Memory B cell (primary cell): ENCODE results near the gene TLK1.
"Not testable (repeated sequence)": the region's sequence is repeated elsewhere in the genome, so short reads cannot be mapped to it uniquely, and the experiment has no call there.

Experiments used
- ATAC-seq: fragments of 150-1000 bp; cut with Tn5 transposase; 2 replicates; pipeline ENCODE4 v1.10.0; 2021; ENCODE audit warnings: low read depth, mild to moderate bottlenecking, moderate library complexity
- DNase-seq, 2 donors: peaks; one replicate each; pipeline ENCODE4 v3.0.0; 2022; ENCODE audit warnings: low spot score in 2 of 2
- H3K27ac Mint-ChIP-seq: one replicate; pipeline ENCODE4 v1.8.0; 2022; ENCODE audit warnings: mild to moderate bottlenecking, moderate library complexity, mixed read lengths
- H3K27me3 Mint-ChIP-seq: one replicate; pipeline ENCODE4 v1.8.0; 2022; ENCODE audit warnings: mixed read lengths
- H3K36me3 Mint-ChIP-seq: one replicate; pipeline ENCODE4 v1.8.0; 2022; ENCODE audit warnings: mild to moderate bottlenecking, mixed read lengths
- H3K4me1 Mint-ChIP-seq: one replicate; pipeline ENCODE4 v1.8.0; 2022; ENCODE audit warnings: mixed read lengths
- H3K4me3 Mint-ChIP-seq: one replicate; pipeline ENCODE4 v1.8.0; 2022; ENCODE audit warnings: mild to moderate bottlenecking, moderate library complexity, mixed read lengths
- H3K9me3 Mint-ChIP-seq: one replicate; pipeline ENCODE4 v1.8.0; 2022; ENCODE audit warnings: mixed read lengths

The TLK1 gene

GRCh38 chr2:171100370-171100769 lies 60.3 kb downstream of the TLK1 start:
- no peak for DNase-seq
- ATAC-seq = no peak
- Mint-ChIP-seq H3K27me3 (no peaks in the 10 kb centered on the region), H3K4me1 (peaks cover 32% of the 10 kb centered on the region), H3K9me3 (peaks cover 11% of the 10 kb centered on the region), H3K4me3 (no peak overlapping the region), H3K27ac (peak overlapping the region; percentile 45), H3K36me3 (peaks cover 46% of the 10 kb centered on the region)

- Mint-ChIP-seq H3K4me1 (peaks cover 32% of the 10 kb centered on the region), H3K9me3 (peaks cover 11% of the 10 kb centered on the region), H3K27ac (no peak overlapping the region), H3K36me3 (peaks cover 41% of the 10 kb centered on the region), H3K27me3 (no peaks in the 10 kb centered on the region), H3K4me3 (no peak overlapping the region)
- no peak for ATAC-seq
- no peak for DNase-seq
These were observed 62.1 kb downstream of the TLK1 start for GRCh38 chr2:171098607-171099006.

DNA sequence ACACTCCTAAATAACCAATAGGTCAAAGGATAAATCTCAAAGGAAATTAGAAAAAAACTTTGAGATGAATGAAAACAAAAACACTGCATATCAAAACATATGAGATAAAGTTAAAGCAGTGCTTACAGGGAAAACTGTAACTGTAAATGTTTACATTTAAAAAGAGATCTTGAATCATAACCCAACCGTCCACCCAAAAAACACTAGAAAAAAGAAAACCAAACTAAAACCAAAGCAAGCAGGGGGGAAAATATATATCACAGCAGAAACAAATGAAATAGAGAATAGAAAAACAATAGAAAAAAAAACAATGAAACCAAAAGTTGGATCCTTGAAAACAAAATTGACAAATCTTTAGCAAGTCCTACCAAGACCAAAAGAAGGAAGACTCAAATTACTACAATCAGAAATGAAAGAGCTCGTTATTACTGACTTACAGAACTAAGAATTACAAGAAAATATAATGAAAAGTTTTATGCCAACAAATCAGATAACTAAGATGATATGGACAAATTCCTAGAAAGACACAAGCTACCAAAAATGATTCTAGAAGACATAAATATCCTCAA lies 65.6 kb downstream of the TLK1 start:
- Mint-ChIP-seq H3K4me3 (no peak overlapping the region), H3K36me3 (peaks cover 36% of the 10 kb centered on the region), H3K27me3 (no peaks in the 10 kb centered on the region), H3K27ac (peak overlapping the region; percentile 37), H3K4me1 (peaks cover 22% of the 10 kb centered on the region), H3K9me3 (peaks cover 11% of the 10 kb centered on the region)
- ATAC-seq (no peak), DNase-seq (no peak)

DNA sequence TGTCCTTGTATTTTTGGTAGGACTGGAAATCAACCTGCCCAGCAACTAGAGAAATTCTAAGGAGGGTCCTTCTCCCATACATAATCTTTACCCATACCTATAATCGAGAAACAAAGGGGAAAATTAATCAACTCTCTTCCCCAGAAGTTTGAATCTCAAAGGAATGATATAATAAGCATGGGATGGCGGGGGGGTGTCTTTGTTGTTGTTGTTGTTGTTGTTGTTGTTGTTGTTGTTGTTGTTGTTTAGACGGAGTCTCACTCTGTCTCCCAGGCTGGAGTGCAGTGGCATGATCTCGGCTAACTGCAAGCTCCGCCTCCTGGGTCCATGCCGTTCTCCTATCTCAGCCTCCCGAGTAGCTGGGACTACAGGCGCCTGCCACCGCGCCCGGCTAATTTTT lies 69.2 kb downstream of the TLK1 start:
- H3K36me3 Mint-ChIP-seq = peaks cover 19% of the 10 kb centered on the region
- DNase-seq, H3K4me3 Mint-ChIP-seq, H3K27me3 Mint-ChIP-seq, H3K27ac Mint-ChIP-seq, H3K9me3 Mint-ChIP-seq, ATAC-seq: not testable (repeated sequence)
- H3K4me1 Mint-ChIP-seq = peaks cover 34% of the 10 kb centered on the region

DNA sequence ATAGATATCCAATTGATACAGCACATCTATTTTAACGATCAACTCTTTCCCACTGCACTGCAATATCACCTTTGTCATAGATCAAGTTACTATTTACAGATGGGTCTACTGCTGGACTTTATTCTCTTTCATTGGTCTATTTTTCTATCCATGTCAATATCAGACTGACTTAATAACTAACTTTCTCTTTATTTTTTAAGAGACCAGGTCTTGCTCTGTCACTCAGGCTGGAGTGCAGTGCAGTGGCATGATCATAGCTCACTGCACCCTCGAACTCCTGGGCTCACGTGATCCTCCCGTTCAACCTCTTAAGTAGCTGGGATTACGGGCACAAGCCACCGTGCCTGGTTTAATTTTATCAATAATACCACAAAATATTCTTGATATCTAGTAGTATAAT lies 71.2 kb downstream of the TLK1 start:
- ATAC-seq (no peak), DNase-seq (no peak)
- H3K4me3 Mint-ChIP-seq = no peak overlapping the region
- H3K27me3 Mint-ChIP-seq = no peaks in the 10 kb centered on the region
- no peak overlapping the region for H3K27ac Mint-ChIP-seq
- peaks cover 36% of the 10 kb centered on the region for H3K4me1 Mint-ChIP-seq
- peaks cover 19% of the 10 kb centered on the region for H3K36me3 Mint-ChIP-seq
- no peaks in the 10 kb centered on the region for H3K9me3 Mint-ChIP-seq

GRCh38 chr2:171088057-171088834 lies 72.4 kb downstream of the TLK1 start:
- no peak overlapping the region for H3K4me3 Mint-ChIP-seq
- H3K27ac Mint-ChIP-seq = peak overlapping the region; percentile 67

GRCh38 chr2:171087547-171087946 lies 73.1 kb downstream of the TLK1 start:
- peaks cover 19% of the 10 kb centered on the region for H3K36me3 Mint-ChIP-seq
- peak overlapping the region; percentile 15 for H3K4me3 Mint-ChIP-seq
- DNase-seq (no peak), ATAC-seq (no peak)
- peaks cover 36% of the 10 kb centered on the region for H3K4me1 Mint-ChIP-seq
- H3K9me3 Mint-ChIP-seq = no peaks in the 10 kb centered on the region
- no peaks in the 10 kb centered on the region for H3K27me3 Mint-ChIP-seq
- H3K27ac Mint-ChIP-seq = peak overlapping the region; percentile 67

More at GRCh38 chr2:171088057-171088834, 72.4 kb downstream of the TLK1 start:
- no peaks in the 10 kb centered on the region for H3K27me3 Mint-ChIP-seq
- H3K36me3 Mint-ChIP-seq = peaks cover 19% of the 10 kb centered on the region
- no peaks in the 10 kb centered on the region for H3K9me3 Mint-ChIP-seq
- H3K4me1 Mint-ChIP-seq = peaks cover 38% of the 10 kb centered on the region
- no peak for ATAC-seq
- DNase-seq = no peak

- ATAC-seq (peak; percentile 92), DNase-seq (peak; percentile 17 to 21)
- H3K27ac Mint-ChIP-seq = peak overlapping the region; percentile 67
- peaks cover 19% of the 10 kb centered on the region for H3K36me3 Mint-ChIP-seq
- no peaks in the 10 kb centered on the region for H3K9me3 Mint-ChIP-seq
- peaks cover 38% of the 10 kb centered on the region for H3K4me1 Mint-ChIP-seq
- H3K27me3 Mint-ChIP-seq = no peaks in the 10 kb centered on the region
- H3K4me3 Mint-ChIP-seq = peak overlapping the region; percentile 51
These were observed 74.1 kb downstream of the TLK1 start for GRCh38 chr2:171086352-171087290.

DNA sequence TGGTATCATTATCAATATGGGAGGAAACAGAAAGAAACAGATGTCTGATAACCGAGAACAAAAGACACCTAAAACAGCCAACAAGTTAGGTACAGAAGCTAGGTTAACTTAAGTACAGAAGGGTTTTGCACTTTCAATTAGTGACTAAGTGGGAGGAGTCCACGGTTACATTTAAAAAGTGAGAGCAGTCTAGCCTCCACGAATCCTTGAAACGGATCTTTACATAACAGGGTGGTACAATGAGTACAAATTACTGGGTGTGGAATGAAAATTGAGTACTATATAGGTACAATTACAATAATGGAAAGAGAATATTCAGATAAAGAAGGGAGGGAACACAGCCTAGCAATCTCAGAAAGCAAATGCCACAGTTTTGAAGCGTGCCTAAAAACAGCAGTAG lies 76.6 kb downstream of the TLK1 start:
- Mint-ChIP-seq H3K9me3 (no peaks in the 10 kb centered on the region), H3K27ac (peak overlapping the region; percentile 68), H3K4me3 (no peak overlapping the region), H3K27me3 (no peaks in the 10 kb centered on the region), H3K36me3 (peaks cover 21% of the 10 kb centered on the region), H3K4me1 (peaks cover 40% of the 10 kb centered on the region)
- DNase-seq = no peak
- ATAC-seq = no peak

DNA sequence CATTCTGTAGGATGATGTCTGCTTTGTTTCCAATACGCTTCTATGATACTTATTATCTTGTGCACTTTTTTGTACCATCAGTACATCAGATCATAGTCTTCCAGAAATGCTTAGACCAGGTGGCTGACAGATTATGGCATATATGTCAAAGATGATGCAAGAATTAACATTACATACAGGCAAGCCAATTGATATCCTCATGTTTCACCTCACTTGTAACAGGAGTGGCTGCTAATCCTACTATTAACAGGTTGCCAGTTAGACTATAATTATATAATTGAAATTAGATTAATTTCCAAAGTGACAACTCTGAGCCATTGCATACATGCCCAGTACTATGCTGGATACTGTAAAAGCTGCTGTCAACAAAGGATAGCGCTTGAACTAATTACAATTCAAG lies 77.2 kb downstream of the TLK1 start:
- H3K27me3 Mint-ChIP-seq = no peaks in the 10 kb centered on the region
- H3K4me3 Mint-ChIP-seq = no peak overlapping the region
- ATAC-seq (no peak), DNase-seq (no peak)
- peaks cover 38% of the 10 kb centered on the region for H3K4me1 Mint-ChIP-seq
- peaks cover 24% of the 10 kb centered on the region for H3K36me3 Mint-ChIP-seq
- peak overlapping the region; percentile 68 for H3K27ac Mint-ChIP-seq
- no peaks in the 10 kb centered on the region for H3K9me3 Mint-ChIP-seq

GRCh38 chr2:171081649-171082111 lies 79.0 kb downstream of the TLK1 start:
- no peak overlapping the region for H3K27ac Mint-ChIP-seq
- H3K4me1 Mint-ChIP-seq = peaks cover 32% of the 10 kb centered on the region
- DNase-seq (no peak), ATAC-seq (no peak)
- H3K27me3 Mint-ChIP-seq = no peaks in the 10 kb centered on the region
- no peaks in the 10 kb centered on the region for H3K9me3 Mint-ChIP-seq
- peaks cover 25% of the 10 kb centered on the region for H3K36me3 Mint-ChIP-seq
- H3K4me3 Mint-ChIP-seq = no peak overlapping the region

DNA sequence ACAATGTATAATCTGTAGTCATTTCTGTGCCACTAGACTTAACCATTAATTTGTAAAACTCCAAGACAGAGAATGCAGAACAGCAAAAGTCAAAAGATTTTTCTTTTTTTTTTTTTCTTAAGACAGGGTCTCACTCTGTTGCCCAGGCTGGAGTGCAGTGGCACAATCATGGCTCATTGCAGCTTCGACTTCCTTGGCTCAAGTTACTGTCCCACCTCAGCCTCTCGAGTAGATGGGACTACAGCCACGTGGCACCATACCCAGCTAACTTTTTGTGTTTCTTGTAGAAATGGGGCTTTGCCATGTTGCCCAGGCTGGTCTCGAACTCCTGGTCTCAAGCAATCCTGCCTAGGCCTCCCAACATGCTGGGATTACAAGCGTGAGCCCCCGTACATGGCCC lies 80.1 kb downstream of the TLK1 start:
- Mint-ChIP-seq H3K4me3 (no peak overlapping the region), H3K27me3 (no peaks in the 10 kb centered on the region), H3K9me3 (no peaks in the 10 kb centered on the region), H3K27ac (no peak overlapping the region), H3K36me3 (peaks cover 29% of the 10 kb centered on the region), H3K4me1 (peaks cover 26% of the 10 kb centered on the region)
- ATAC-seq = no peak
- no peak for DNase-seq

GRCh38 chr2:171076422-171076821 lies 84.3 kb downstream of the TLK1 start:
- not testable (repeated sequence) for H3K9me3 Mint-ChIP-seq, H3K4me3 Mint-ChIP-seq, DNase-seq, H3K27me3 Mint-ChIP-seq, H3K27ac Mint-ChIP-seq, ATAC-seq, H3K4me1 Mint-ChIP-seq
- H3K36me3 Mint-ChIP-seq = peaks cover 30% of the 10 kb centered on the region

- Mint-ChIP-seq H3K27me3 (no peaks in the 10 kb centered on the region), H3K27ac (no peak overlapping the region), H3K4me1 (peaks cover 10% of the 10 kb centered on the region), H3K36me3 (peaks cover 30% of the 10 kb centered on the region), H3K4me3 (no peak overlapping the region), H3K9me3 (no peaks in the 10 kb centered on the region)
- DNase-seq (no peak), ATAC-seq (no peak)
These were observed 88.5 kb downstream of the TLK1 start for GRCh38 chr2:171072164-171072563.
